Measurements from ENCODE around the gene AKAIN1.

DNA sequence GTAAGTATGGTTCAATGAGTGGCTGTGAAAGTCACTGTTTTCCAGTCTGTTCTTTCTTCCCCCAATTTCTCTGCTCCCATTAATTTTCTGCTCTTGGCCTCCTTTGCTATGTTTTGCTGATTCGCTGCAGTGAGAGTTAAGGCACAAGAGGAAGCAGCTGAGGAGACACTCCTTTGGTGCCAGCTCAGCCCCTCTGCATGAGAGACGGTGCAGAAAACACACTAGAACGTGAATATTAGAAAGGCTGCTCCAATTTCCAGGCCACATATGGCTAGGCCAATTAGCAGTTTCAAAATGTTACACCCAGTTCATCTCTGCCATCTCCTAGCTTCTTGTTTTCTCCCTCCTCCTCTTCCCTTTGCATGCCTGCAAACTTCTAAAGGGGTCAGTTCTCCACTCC lies 38.9 kb downstream of the AKAIN1 start:
- TF ChIP-seq EZH2 (IDR thresholded peaks at IDR 0.05): no peak
- TF ChIP-seq, protein P1, sequence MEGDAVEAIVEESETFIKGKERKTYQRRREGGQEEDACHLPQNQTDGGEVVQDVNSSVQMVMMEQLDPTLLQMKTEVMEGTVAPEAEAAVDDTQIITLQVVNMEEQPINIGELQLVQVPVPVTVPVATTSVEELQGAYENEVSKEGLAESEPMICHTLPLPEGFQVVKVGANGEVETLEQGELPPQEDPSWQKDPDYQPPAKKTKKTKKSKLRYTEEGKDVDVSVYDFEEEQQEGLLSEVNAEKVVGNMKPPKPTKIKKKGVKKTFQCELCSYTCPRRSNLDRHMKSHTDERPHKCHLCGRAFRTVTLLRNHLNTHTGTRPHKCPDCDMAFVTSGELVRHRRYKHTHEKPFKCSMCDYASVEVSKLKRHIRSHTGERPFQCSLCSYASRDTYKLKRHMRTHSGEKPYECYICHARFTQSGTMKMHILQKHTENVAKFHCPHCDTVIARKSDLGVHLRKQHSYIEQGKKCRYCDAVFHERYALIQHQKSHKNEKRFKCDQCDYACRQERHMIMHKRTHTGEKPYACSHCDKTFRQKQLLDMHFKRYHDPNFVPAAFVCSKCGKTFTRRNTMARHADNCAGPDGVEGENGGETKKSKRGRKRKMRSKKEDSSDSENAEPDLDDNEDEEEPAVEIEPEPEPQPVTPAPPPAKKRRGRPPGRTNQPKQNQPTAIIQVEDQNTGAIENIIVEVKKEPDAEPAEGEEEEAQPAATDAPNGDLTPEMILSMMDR (IDR thresholded peaks at IDR 0.05): no peak
- TF ChIP-seq EZH2phosphoT487 (IDR thresholded peaks at IDR 0.05): no peak

Measured in neural progenitor cell (in vitro differentiated cells).